Stimulated activated naive CD8-positive, alpha-beta T cell treated with anti-CD3 and anti-CD28 coated beads, Interleukin-15, amount 100 ng/mL, for 72 hours (primary cell): ENCODE results near the gene PRCC.

Source experiments
- ATAC-seq: fragments of 150-1000 bp; cut with Tn5 transposase; 2 replicates; pipeline ENCODE4 v1.10.0; 2021; ENCODE audit warnings: mild to moderate bottlenecking, moderate library complexity
- DNase-seq, 2 donors: peaks; one replicate each; pipeline ENCODE4 v3.0.0; 2021 to 2022
- H3K27ac Mint-ChIP-seq, 2 donors: one replicate each; pipeline ENCODE4 v1.8.0; 2022; ENCODE audit warnings: mild to moderate bottlenecking in 2 of 2, mixed read lengths in 2 of 2, moderate library complexity in 2 of 2
- H3K27me3 Mint-ChIP-seq: one replicate; pipeline ENCODE4 v1.8.0; 2022; ENCODE audit warnings: mixed read lengths
- H3K4me1 Mint-ChIP-seq: one replicate; pipeline ENCODE4 v1.8.0; 2022; ENCODE audit warnings: mild to moderate bottlenecking, mixed read lengths
- H3K4me3 Mint-ChIP-seq, 2 donors: one replicate each; pipeline ENCODE4 v1.8.0; 2022; ENCODE audit warnings: mild to moderate bottlenecking in 2 of 2, mixed read lengths in 2 of 2, moderate library complexity in 1 of 2
- H3K9me3 Mint-ChIP-seq, 2 donors: one replicate each; pipeline ENCODE4 v1.8.0; 2022; ENCODE audit warnings: mixed read lengths in 2 of 2

Gene PRCC

DNA sequence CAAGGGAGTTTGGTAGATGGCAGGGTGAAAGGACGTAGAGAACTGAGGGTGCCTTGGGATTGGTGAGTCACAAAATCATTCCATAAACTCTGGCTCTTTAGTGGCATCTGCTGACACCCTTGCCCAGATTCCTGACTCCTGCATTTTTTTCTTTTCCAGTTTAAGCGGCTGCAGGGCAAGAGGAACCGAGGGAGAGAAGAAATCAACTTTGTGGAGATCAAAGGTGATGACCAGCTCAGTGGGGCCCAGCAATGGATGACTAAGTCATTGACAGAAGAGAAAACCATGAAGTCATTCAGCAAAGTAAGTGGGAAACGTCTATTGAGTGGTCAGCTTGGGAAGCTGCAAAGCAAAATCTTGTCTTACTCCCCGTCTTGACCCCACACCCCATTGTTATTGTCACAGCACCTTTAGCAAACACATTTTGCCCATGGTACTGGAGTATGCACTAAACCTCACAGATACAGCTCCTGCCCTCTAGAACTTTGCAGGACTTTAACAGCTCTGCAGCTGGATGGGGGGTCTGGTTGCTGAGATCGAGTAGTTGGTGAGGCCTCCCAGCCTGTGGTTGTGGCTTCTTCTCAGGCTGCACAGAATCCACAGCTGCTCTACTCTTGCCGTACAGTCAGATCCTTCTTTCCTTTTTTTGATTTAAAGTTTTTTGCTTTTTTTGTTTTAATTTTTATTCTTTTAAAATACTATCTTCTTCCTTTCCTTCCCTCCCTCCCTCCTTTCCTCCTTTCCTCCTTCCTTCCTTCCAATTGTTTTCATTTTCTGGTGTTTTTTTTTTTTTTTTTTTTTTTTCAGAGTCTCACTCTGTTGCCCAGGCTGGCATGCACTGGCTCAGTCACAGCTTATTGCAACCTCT is 27.4 kb downstream of the PRCC start:
- Mint-ChIP-seq H3K9me3 (no peaks in the 10 kb centered on the region), H3K27ac (peak overlapping the region in 1 of 2 donors; percentile 54), H3K4me3 (no peak overlapping the region), H3K27me3 (no peaks in the 10 kb centered on the region), H3K4me1 (no peaks in the 10 kb centered on the region)
- DNase-seq, result no peak
- no peak for ATAC-seq

DNA sequence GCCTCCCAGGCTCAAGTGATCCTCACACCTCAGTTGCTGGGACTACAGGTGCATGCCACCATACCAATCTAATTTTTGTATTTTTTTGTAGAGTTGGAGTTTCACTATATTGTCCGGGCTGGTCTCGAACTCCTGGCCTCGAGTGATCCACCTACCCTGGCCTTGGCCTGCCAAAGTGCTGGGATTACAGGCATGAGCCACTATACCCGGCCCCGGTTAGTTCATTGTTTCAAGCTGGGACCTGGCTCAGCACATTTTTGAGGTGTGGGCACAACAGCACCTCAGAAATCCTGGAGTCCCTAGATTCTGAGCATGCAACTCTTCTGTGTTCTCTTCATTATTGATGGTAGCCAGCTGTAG is 28.0 kb downstream of the PRCC start:
- H3K27me3 Mint-ChIP-seq, result no peaks in the 10 kb centered on the region
- peak overlapping the region in 1 of 2 donors; percentile 54 for H3K27ac Mint-ChIP-seq
- no peaks in the 10 kb centered on the region for H3K4me1 Mint-ChIP-seq
- H3K9me3 Mint-ChIP-seq, result no peaks in the 10 kb centered on the region
- no peak for ATAC-seq
- H3K4me3 Mint-ChIP-seq, result no peak overlapping the region
- no peak for DNase-seq

DNA sequence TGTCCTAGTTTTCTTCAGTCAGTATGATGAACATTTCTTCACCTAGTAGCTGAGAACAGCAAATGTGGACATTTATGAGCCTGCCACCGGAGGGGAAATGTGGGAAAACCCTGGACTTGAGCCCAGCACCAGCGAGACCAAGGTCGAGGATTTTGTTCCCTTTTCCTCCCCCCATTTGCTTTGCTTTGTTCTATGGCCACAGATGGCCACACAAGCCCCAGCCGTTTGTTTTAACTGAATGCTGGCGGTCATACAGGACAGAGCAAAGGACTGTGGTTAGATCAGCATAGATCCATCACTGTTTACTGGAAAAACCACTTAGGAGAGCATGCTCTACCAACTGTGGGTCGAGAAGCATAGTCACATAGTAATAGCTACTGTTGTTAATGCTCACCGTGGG is 28.5 kb downstream of the PRCC start:
- H3K4me1 Mint-ChIP-seq, result no peaks in the 10 kb centered on the region
- no peak for DNase-seq
- no peak for ATAC-seq
- no peaks in the 10 kb centered on the region for H3K9me3 Mint-ChIP-seq
- no peaks in the 10 kb centered on the region for H3K27me3 Mint-ChIP-seq
- no peak overlapping the region for H3K27ac Mint-ChIP-seq
- H3K4me3 Mint-ChIP-seq, result no peak overlapping the region

DNA sequence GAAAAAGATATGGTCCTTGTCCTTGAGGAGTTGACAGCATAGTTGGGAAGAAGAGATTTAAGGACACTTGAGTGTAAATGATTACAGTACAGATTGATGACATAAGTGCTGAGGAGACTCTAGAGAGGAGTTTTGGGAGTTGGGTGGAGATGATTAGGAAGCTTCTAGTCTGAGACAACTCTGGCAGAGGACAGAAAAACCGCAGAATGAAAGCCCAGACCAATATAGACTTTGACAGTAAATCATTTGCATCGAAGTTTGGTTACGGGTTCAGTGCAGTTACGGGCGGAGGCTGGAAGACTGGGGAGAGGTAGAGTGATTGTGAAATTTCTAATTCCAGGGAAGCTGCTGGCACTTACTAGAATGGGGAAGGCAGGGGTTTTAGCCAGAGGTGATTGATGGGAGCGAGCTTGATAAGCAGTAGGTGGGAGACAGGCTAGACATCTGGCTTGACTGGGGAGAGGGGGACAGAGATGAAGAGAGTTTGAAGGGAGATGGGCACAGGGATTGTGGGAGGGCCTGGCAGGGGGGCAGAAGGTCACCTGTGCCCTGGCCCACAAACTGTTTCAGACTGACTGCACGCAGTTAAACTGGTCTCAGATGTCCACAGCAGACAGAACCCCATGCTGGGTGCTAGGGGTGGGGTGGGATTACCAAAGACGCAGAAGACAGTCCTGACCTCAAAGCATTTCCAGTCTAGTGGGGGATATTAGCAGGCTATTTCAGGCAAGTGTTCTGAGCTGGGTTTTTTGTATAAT is 29.2 kb downstream of the PRCC start:
- Mint-ChIP-seq H3K9me3 (no peaks in the 10 kb centered on the region), H3K27ac (no peak overlapping the region), H3K27me3 (no peaks in the 10 kb centered on the region), H3K4me3 (no peak overlapping the region), H3K4me1 (peaks cover 5% of the 10 kb centered on the region)
- DNase-seq (no peak), ATAC-seq (no peak)

DNA sequence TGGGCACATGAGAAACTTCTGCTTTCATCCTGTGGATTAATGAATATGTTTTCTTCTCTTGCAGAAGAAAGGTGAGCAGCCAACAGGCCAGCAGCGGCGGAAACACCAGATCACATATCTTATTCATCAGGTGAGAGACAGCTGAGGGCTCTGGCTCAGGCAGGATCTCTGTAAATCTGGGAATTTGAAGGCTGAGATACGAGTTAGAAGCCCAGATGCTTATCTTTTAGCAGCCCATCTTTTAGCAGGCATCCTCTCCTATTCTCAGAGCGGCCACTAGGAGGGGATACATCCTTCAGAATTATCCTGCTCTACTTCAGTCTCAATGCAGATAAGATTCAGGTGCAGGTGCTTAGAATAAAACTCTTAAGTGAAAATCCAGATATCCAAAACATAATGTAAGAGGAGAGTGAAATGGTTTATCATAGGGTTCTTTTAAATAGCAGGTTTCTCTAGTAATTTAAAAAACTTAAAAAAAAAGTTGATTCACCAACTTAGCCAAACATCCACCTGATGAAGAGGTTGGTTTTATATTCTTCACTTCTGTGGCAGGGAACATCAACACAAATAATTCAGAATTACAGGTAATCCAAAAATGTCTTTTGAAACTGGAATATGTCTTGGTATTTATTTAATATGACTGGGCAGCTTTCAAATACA is 30.0 kb downstream of the PRCC start:
- no peaks in the 10 kb centered on the region for H3K27me3 Mint-ChIP-seq
- H3K9me3 Mint-ChIP-seq, result no peaks in the 10 kb centered on the region
- peak; percentile 71 for ATAC-seq
- H3K4me1 Mint-ChIP-seq, result peaks cover 13% of the 10 kb centered on the region
- H3K27ac Mint-ChIP-seq, result no peak overlapping the region
- DNase-seq, result peak in 1 of 2 donors; percentile 50
- no peak overlapping the region for H3K4me3 Mint-ChIP-seq

DNA sequence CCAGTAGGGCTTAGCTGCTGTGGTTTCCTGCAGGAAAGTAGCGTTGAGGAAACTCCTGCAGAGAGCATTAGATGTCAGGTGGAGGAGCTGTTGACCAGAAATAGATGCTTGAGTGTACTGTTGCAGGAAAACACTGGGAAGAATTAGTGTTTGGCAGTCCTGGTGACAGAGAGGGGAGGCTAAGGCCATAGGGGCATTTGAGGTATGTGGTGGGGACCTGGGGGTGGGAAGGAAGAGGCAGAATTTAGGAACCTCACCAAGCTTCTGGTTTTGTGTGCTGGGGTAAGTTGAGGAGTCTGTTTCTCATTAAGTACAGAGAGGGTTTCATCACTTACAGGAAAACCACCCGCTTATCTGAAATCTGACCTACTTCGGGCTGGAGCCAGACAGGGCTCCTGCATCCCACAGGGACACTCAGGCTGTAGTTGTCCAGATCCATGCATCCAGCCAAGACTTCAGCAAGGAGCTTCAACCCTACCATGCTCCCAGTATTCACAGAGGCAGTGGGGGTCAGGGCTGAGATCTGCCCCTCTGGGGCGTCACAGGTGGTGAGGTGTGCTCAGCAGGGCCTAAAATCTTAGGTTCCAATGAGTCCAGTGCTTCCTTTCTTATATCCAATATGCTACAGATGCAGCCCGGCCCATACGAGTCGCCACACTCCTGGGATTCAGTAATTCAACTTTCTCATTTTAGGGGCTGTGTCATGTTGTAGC is 34.2 kb downstream of the PRCC start:
- ATAC-seq, result peak; percentile 21
- no peak for DNase-seq

DNA sequence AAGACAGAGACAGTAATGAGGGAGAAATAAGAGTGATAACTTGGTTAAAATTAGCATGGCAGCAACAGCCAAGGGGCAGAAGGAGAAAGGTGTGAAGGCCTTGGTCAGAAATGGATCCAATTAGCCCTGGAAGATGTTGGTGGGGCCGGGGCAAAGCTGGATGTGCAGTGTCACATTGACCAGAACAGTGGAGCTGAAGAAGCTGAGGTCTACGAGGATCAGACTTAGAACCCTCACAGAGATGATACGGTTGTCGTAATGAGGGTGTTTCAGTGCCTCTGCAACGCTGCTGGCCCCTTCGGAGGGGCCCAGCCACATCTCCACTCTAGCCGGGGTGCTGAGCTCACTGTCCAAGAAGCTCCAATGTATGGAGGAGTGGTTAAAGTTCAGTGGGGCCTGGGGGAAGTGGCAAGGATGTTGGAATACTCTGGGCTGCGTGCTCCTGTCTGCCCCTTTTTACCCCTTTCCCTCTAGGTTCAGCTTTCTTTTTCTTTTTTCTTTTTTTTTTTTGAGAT is 35.1 kb downstream of the PRCC start:
- H3K27me3 Mint-ChIP-seq, result no peaks in the 10 kb centered on the region
- peak overlapping the region; percentile 37 to 82 for H3K27ac Mint-ChIP-seq
- H3K4me3 Mint-ChIP-seq, result no peak overlapping the region
- H3K9me3 Mint-ChIP-seq, result no peaks in the 10 kb centered on the region
- peaks cover 41% of the 10 kb centered on the region for H3K4me1 Mint-ChIP-seq
- peak; percentile 2 for ATAC-seq
- DNase-seq, result no peak

More for the DNA sequence above, 34.2 kb downstream of the PRCC start:
- H3K4me1 Mint-ChIP-seq, result peaks cover 35% of the 10 kb centered on the region
- no peaks in the 10 kb centered on the region for H3K9me3 Mint-ChIP-seq
- H3K27me3 Mint-ChIP-seq, result no peaks in the 10 kb centered on the region
- peak overlapping the region; percentile 60 to 89 for H3K27ac Mint-ChIP-seq
- H3K4me3 Mint-ChIP-seq, result no peak overlapping the region

DNA sequence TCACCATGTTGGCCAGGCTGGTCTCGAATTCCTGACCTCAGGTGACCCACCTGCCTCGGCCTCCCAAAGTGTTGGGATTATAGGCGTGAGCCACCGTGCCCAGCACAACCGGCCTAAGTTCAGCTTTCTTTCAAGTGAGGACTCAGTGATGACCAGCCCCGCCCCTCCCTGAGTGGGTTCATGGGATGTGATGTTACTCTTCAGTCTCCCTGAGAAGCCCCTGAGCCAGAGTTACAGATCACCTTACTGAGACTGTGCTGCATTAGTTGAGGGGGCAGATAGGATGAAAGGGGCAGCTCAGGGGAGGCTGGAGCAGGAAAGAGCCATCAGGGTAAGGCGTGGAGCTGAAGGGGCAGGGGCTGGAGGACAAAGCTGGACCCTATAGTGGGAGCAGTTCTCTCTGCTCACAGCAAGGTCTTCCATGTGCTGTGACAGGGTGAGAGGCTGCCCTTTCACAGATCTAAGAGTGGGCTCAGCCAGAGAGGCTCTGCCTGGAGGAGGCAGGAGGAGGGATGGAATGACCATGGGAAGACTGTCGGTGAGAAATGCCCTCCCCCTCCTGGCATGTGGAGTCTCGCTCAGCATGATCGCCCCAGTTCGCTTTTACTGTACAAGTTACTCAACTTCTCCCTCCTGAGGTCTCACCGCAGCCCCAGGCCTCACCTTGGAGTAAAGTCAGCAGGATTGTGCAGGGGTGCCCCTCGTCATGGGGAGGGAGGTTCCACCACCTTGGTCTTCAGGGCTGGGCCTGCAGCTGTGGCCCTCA is 35.9 kb downstream of the PRCC start:
- H3K27ac Mint-ChIP-seq, result peak overlapping the region in 1 of 2 donors; percentile 82

DNA sequence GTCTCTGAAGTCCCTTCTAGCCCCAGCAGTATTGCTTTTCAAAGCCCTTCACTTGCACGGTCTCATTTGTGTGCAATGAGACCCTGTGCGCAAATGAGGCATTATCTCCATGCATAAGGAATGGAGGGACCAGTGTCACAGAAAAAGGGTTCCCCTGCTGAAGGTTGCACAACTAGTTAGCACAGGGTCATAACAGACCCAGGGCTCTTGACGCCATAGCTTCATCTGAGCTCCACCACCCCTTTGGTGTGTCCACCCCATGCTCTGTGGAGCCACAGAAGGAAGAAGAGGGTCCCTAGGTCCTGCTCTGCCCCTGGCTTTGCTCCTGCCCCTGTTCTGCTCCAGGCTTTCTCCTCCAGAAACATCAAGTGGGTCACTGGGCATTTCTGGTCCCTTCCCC is 36.7 kb downstream of the PRCC start:
- Mint-ChIP-seq H3K27ac (peak overlapping the region; percentile 69 to 76), H3K4me3 (no peak overlapping the region), H3K4me1 (peaks cover 57% of the 10 kb centered on the region), H3K9me3 (no peaks in the 10 kb centered on the region), H3K27me3 (no peaks in the 10 kb centered on the region)
- ATAC-seq (no peak), DNase-seq (no peak)

More for the DNA sequence above, 35.9 kb downstream of the PRCC start:
- no peaks in the 10 kb centered on the region for H3K27me3 Mint-ChIP-seq
- no peak overlapping the region for H3K4me3 Mint-ChIP-seq
- H3K4me1 Mint-ChIP-seq, result peaks cover 49% of the 10 kb centered on the region
- DNase-seq (no peak), ATAC-seq (no peak)
- no peaks in the 10 kb centered on the region for H3K9me3 Mint-ChIP-seq

DNA sequence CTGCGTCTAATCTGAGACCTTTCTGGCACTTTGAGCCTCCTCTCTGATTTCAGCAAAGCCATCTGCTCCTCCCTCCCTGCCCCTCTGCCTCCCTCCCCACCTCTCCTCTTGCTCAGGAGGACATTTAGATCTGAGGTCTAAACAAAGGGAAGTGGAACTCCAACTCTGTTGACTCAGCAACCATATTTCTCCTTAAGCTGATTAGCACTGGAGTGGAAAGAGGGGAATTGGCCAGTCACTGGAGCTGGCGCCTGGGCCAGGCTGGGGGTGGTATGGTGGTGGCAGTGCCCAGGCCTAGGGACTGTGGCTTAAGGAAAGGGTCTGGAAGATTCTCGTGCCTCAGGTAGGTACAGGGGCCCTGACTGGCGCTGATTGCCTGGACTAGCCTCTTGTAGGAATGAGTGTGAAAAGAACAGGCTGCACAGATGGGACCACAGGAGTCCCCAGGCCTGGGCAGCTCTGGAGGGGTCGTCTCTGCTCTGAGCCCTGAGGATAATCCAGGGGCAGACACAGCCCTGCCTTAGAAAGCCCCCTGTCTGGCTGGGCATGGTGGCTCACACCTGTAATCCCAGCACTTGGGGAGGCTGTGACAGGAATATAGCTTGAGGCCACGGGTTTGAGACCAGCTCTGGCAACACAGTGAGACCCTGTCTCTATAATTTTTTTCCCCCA is 37.4 kb downstream of the PRCC start:
- ATAC-seq (no peak), DNase-seq (no peak)
- no peak overlapping the region for H3K4me3 Mint-ChIP-seq
- H3K9me3 Mint-ChIP-seq, result no peaks in the 10 kb centered on the region
- peak overlapping the region; percentile 69 to 76 for H3K27ac Mint-ChIP-seq
- no peaks in the 10 kb centered on the region for H3K27me3 Mint-ChIP-seq
- H3K4me1 Mint-ChIP-seq, result peaks cover 63% of the 10 kb centered on the region

DNA sequence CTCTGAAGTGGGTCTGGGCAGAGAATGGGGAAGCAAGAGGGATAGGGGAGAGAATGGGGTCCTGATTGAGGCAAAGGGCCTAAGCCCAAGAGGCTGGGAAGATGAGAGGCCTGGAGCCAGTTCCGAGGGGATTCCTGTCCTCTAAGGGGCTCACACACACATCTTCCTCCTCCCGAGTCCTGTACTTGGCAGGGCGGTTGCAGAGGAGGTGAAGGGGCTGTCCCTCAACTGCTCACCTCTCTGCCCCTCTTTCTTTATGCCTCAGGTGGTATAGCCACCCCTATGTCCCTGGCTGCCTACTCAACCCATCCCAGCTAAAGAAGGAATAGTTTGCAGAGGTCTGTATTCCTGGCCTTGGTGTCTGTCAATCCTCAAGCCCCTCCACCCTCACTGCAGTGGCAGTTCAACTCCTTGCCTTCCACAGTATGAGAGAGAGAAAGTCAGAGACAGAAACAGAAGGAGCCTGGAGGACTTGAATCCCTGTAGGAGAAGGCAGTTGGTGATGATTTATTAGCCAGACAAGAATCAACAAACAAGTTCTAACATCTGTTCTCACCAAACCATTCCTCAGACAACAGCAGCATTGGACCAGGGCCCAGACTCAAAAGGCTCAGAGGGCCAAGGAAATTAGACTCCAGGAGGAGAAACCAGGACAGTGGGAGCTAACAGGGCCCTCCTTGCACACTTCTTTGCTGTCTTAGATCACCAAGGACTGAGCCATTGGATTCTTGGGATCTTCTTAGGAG is 38.6 kb downstream of the PRCC start:
- Mint-ChIP-seq H3K4me1 (peaks cover 70% of the 10 kb centered on the region), H3K27ac (peak overlapping the region; percentile 55 to 86), H3K4me3 (no peak overlapping the region), H3K27me3 (no peaks in the 10 kb centered on the region), H3K9me3 (no peaks in the 10 kb centered on the region)
- DNase-seq (no peak), ATAC-seq (no peak)

DNA sequence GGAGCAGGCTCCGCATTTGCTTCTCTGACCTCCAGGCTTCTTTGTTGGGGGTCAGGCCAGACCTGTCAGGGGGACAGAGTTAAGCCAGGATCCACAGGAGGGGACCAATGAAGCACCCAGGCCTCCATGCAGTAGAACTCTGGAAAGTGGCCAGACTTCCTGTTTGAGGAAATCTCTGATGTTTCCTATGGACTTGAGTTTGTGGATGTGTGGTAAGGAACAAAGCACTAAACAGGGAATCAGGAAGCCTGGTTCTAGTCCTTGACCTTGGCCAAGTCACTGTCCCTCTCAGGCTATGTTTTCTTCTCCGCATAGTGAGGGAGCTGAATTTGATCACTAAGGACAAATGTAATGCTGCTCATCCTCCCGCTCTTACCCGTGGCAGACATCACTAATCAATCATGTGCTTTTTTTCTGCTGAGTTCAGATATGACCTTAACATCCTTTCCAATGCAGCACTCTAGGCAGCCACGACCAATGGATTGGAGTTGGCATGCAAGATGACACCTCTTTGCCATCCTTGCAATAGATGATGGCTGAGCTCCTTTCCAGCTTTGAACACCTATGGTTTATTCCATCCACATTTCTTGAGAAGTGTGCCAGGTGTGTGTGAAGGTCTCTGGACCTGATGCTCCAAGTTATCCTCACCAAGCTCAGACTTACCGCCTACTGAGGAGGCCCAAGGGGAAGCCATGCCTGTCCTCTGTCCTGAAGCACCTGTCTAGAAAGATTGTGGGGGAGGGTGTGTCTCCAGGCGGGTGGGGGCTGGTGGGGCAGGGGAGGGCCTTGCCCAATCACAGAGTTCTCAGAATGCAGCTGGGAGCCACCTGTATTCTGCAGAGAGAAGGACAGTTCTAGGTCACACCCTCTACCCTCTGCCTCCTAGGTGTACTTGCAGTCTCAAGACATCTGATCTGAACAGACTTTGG is 39.4 kb downstream of the PRCC start:
- Mint-ChIP-seq H3K27me3 (no peaks in the 10 kb centered on the region), H3K9me3 (no peaks in the 10 kb centered on the region), H3K4me3 (no peak overlapping the region), H3K27ac (peak overlapping the region; percentile 90 to 97), H3K4me1 (peaks cover 71% of the 10 kb centered on the region)
- no peak for DNase-seq
- ATAC-seq, result no peak

DNA sequence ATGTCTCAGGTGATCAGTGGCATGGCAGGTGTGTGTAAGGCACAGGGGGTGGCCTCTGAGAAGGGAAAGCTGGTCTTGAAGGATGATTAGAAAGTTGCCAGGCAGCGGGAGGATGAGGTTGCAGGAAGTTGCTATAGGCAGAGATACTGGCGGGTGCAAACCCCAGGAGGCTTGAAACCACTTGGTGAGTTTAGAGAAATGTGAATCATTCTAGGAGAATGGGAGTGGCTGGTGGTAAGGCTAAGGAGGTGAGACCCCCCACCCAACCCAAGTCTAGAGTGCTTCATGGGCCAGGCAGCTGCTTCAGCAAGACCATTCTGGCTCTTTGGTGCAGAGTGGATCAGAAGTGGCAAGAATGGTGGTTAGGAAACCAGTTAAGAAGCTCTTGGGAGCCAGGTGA is 40.3 kb downstream of the PRCC start:
- Mint-ChIP-seq H3K27me3 (no peaks in the 10 kb centered on the region), H3K27ac (peak overlapping the region; percentile 90 to 97), H3K4me3 (peak overlapping the region; percentile 61 to 64), H3K4me1 (peaks cover 71% of the 10 kb centered on the region), H3K9me3 (no peaks in the 10 kb centered on the region)
- ATAC-seq (peak; percentile 88), DNase-seq (peak in 1 of 2 donors; percentile 75)
